Suprapubic skin (tissue), 4 donors: Measurements from ENCODE around the gene MRPL45. TPM values are rescaled to one million over a fixed set of nuclear protein-coding genes. Genes with fewer than 3 reads are reported as not detected.
"Not testable (repeated sequence)": the region's sequence is repeated elsewhere in the genome, so short reads cannot be mapped to it uniquely, and the experiment has no call there.

Source experiments
- DNase-seq, 2 donors: peaks; one replicate each; pipeline ENCODE4 v3.0.0-alpha.2; 2019; ENCODE audit warnings: low spot score in 2 of 2
- H3K27ac ChIP-seq: fragments of 200-600 bp; sonication (generic); one replicate; pipeline ENCODE4 v1.5.1; 2019
- H3K27me3 ChIP-seq: fragments of 200-600 bp; sonication (generic); one replicate; pipeline ENCODE4 v1.5.1; 2019
- H3K36me3 ChIP-seq: fragments of 200-600 bp; sonication (generic); one replicate; pipeline ENCODE4 v1.5.1; 2019
- H3K4me1 ChIP-seq: fragments of 200-600 bp; sonication (generic); one replicate; pipeline ENCODE4 v1.5.1; 2019
- H3K4me3 ChIP-seq: fragments of 200-600 bp; sonication (generic); one replicate; pipeline ENCODE4 v1.5.1; 2019; ENCODE audit warnings: mild to moderate bottlenecking
- H3K9me3 ChIP-seq: fragments of 200-600 bp; sonication (generic); one replicate; pipeline ENCODE4 v1.5.1; 2019
- CTCF ChIP-seq, 2 donors: fragments of 200-600 bp in 1 of 2; fragments of 450-650 bp in 1 of 2; sonication (generic) in 1 of 2; IDR thresholded peaks; one replicate each; pipeline ENCODE4 v1.5.1; 2016 to 2019; ENCODE audit warnings: antibody characterized with exemption in 2 of 2, mild to moderate bottlenecking in 1 of 2, moderate library complexity in 1 of 2
- EP300 ChIP-seq: sonication (generic); formaldehyde crosslinking; IDR thresholded peaks from one replicate; pipeline ENCODE4 v1.6.1; 2017; ENCODE audit warnings: antibody characterized with exemption
- POLR2A ChIP-seq, 2 donors: fragments of 450-650 bp; IDR thresholded peaks; one replicate each; pipeline ENCODE4 v1.6.1; 2017; ENCODE audit warnings: antibody characterized with exemption in 2 of 2, mild to moderate bottlenecking in 2 of 2, moderate library complexity in 2 of 2
- POLR2AphosphoS5 ChIP-seq, 3 donors: sonication (generic); formaldehyde crosslinking; IDR thresholded peaks; one replicate each; pipeline ENCODE4 v1.6.1; 2017; ENCODE audit warnings: antibody characterized with exemption in 3 of 3
- whole genome bisulfite sequencing: methylation state at CpG from one replicate; pipeline ENCODE4 v1.1.5; 2018; 5-methylcytosine and 5-hydroxymethylcytosine counted together
- total RNA-seq, 4 donors: library from RNA; depleted of rRNA; stranded (reverse); fragments of >200 nt; gene quantifications; one replicate each; pipeline ENCODE4 v1.1.0, GENCODE V29; 2016

Gene MRPL45
- total RNA-seq, 4 donors from 2014 or later, result 30.3 to 37.4 (median 32.8) TPM

DNA sequence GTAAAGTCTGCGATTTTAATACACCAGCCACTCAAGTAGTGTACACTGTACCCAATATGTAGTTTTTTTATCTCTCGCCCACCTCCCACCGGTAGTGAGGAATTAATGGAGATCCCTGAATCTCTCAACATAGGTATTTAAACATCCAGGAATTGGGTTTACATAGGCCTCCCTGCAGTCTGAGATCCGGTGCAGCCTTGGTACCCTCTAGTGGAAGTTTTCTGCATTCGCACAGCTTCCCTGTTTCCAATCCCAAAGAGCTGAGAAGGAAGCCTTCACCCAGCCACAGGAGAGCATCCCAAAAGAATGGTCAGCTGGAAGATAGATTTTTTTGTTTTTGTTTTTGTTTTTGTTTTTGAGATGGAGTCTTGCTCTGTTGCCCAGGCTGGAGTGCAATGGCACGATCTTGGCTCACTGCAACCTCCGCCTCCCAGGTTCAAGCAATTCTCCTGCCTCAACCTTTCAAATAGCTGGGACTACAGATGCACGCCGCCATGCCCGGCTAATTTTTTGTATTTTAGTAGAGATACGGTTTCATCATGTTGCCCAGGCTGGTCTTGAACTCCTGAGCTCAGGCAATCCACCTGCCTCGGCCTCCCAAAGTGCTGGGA lies 8.6 kb upstream of the MRPL45 start:
- H3K27ac ChIP-seq, H3K4me1 ChIP-seq, H3K27me3 ChIP-seq, H3K9me3 ChIP-seq, H3K4me3 ChIP-seq, H3K36me3 ChIP-seq, DNase-seq: not testable (repeated sequence)
- TF ChIP-seq CTCF (IDR thresholded peaks at IDR 0.05), result peak in 1 of 2 donors; percentile 19
- WGBS, result 61% methylated on average over 10 of the region's 12 CpGs

DNA sequence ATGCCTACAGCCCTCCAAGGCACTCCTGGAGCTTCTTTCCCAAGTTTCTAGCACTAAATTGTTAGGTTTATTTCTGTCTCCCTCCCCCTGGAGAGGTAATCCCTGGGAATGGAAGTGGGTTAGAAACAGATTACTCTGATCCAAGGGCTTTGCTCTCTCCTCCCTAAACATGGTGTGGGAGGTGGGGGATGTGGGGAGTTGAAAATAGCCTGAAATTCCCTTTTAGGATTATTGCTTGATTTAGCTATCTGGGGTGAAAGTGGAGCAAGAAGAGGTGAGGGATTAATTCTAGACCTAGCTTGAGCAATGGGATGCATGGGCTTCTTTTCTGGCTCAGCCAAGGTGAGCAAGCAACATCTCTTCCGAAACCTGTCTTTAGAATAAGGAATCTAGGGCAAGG lies 7.2 kb upstream of the MRPL45 start:
- not testable (repeated sequence) for H3K27ac ChIP-seq, H3K36me3 ChIP-seq, H3K27me3 ChIP-seq, DNase-seq, H3K4me1 ChIP-seq, H3K4me3 ChIP-seq, H3K9me3 ChIP-seq
- 100% methylated on average over 1 of the region's 1 CpG for WGBS

GRCh38 chr17:38295602-38296365 lies 1.2 kb upstream of the MRPL45 start:
- H3K9me3 ChIP-seq, H3K27me3 ChIP-seq, H3K36me3 ChIP-seq, DNase-seq, H3K4me1 ChIP-seq: not testable (repeated sequence)
- H3K27ac ChIP-seq, result peak overlapping the region; percentile 79
- 48% methylated on average over 21 of the region's 21 CpGs for WGBS
- H3K4me3 ChIP-seq, result peak overlapping the region; percentile 52

GRCh38 chr17:38315497-38315896 lies 18.5 kb downstream of the MRPL45 start:
- H3K9me3 ChIP-seq, result no peaks in the 10 kb centered on the region
- peaks cover 7% of the 10 kb centered on the region for H3K4me1 ChIP-seq
- no peak for TF ChIP-seq CTCF (IDR thresholded peaks at IDR 0.05)
- no peak for TF ChIP-seq POLR2AphosphoS5 (IDR thresholded peaks at IDR 0.05)
- TF ChIP-seq EP300, result no peak
- no peak for TF ChIP-seq POLR2A (IDR thresholded peaks at IDR 0.05)
- DNase-seq, result no peak
- no peak overlapping the region for H3K4me3 ChIP-seq
- WGBS, result 67% methylated on average over 3 of the region's 3 CpGs
- peaks cover 29% of the 10 kb centered on the region for H3K36me3 ChIP-seq
- no peaks in the 10 kb centered on the region for H3K27me3 ChIP-seq
- no peak overlapping the region for H3K27ac ChIP-seq

DNA sequence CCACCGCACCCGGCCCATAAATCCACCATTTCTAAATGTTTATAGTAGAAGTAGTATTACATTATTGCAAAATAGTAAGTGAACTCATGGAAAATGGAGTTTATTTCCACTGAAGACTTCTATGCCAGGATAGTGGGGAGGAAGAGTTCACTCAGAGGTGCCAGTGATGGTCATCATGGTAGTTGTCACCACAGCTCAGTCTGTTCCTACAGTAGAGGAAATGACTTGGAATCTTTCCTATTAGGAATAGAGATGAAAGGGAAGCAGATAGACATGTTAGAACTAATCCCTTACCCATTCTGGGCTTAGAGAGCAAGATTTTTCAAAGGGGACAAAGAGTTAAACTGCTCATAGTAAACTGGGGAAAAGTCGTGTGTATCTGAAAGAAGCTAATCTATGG lies 20.1 kb downstream of the MRPL45 start:
- Histone ChIP-seq H3K36me3 (peaks cover 27% of the 10 kb centered on the region), H3K4me3 (no peak overlapping the region), H3K4me1 (peaks cover 12% of the 10 kb centered on the region), H3K27ac (no peak overlapping the region), H3K9me3 (no peaks in the 10 kb centered on the region), H3K27me3 (no peaks in the 10 kb centered on the region)
- 80% methylated on average over 3 of the region's 3 CpGs for WGBS
- no peak for DNase-seq
- TF ChIP-seq CTCF (IDR thresholded peaks at IDR 0.05) (no peak), EP300 (no peak), POLR2A (IDR thresholded peaks at IDR 0.05) (no peak), POLR2AphosphoS5 (IDR thresholded peaks at IDR 0.05) (no peak)

DNA sequence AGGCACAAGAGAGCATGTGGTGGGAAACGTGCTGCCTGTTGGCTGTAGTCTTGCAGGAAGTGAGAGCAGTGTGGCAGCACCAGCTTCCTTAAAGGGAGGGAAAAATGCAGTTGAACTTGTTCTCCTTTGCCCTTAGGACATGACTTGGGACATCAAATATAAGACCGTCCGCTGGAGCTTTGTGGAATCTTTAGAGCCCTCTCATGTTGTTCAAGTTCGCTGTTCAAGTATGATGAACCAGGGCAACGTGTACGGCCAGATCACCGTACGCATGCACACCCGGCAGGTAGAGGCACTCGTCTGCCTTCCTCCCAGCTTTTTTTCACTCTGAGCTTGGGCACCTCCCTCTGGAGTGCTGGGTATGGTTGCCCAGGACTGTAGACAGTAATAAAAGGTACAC lies 23.5 kb downstream of the MRPL45 start:
- 38% methylated on average over 10 of the region's 10 CpGs for WGBS
- no peak overlapping the region for H3K4me3 ChIP-seq
- no peaks in the 10 kb centered on the region for H3K9me3 ChIP-seq
- H3K4me1 ChIP-seq, result peaks cover 22% of the 10 kb centered on the region
- H3K36me3 ChIP-seq, result peaks cover 25% of the 10 kb centered on the region
- no peaks in the 10 kb centered on the region for H3K27me3 ChIP-seq
- peak overlapping the region; percentile 6 for H3K27ac ChIP-seq
- TF ChIP-seq CTCF (IDR thresholded peaks at IDR 0.05) (no peak), POLR2A (IDR thresholded peaks at IDR 0.05) (no peak), POLR2AphosphoS5 (IDR thresholded peaks at IDR 0.05) (no peak), EP300 (no peak)
- DNase-seq, result peak in 1 of 2 donors; percentile 40
